Dendritic cell treated with granulocyte-macrophage colony-stimulating factor and Interleukin-4, amounts not matched to agents 40 ng/mL and 50 ng/mL, for 4 days (primary cell): ENCODE measurements around the gene PCDHGB4.
A peak's percentile ranks its signal among the peaks of the same experiment; 100 is the strongest.
"Not testable (repeated sequence)": the region's sequence is repeated elsewhere in the genome, so short reads cannot be mapped to it uniquely, and the experiment has no call there.

Experiments
- H3K27ac Mint-ChIP-seq: one replicate; pipeline ENCODE4 v1.8.0; 2022; ENCODE audit warnings: mild to moderate bottlenecking, mixed read lengths
- H3K27me3 Mint-ChIP-seq: one replicate; pipeline ENCODE4 v1.8.0; 2022; ENCODE audit warnings: mild to moderate bottlenecking, mixed read lengths
- H3K36me3 Mint-ChIP-seq: one replicate; pipeline ENCODE4 v1.8.0; 2022; ENCODE audit warnings: low read depth, mixed read lengths
- H3K4me1 Mint-ChIP-seq: one replicate; pipeline ENCODE4 v1.8.0; 2022; ENCODE audit warnings: low read depth, mixed read lengths
- H3K4me3 Mint-ChIP-seq: one replicate; pipeline ENCODE4 v1.8.0; 2022; ENCODE audit warnings: mild to moderate bottlenecking, moderate library complexity, mixed read lengths
- H3K9me3 Mint-ChIP-seq: one replicate; pipeline ENCODE4 v1.8.0; 2022; ENCODE audit warnings: mixed read lengths
- intact Hi-C: fragments of 100-400 bp; cut with micrococcal nuclease; formaldehyde crosslinking; loops from one replicate; pipeline ENCODE4 v1.15.0; 2022

Gene PCDHGB4

DNA sequence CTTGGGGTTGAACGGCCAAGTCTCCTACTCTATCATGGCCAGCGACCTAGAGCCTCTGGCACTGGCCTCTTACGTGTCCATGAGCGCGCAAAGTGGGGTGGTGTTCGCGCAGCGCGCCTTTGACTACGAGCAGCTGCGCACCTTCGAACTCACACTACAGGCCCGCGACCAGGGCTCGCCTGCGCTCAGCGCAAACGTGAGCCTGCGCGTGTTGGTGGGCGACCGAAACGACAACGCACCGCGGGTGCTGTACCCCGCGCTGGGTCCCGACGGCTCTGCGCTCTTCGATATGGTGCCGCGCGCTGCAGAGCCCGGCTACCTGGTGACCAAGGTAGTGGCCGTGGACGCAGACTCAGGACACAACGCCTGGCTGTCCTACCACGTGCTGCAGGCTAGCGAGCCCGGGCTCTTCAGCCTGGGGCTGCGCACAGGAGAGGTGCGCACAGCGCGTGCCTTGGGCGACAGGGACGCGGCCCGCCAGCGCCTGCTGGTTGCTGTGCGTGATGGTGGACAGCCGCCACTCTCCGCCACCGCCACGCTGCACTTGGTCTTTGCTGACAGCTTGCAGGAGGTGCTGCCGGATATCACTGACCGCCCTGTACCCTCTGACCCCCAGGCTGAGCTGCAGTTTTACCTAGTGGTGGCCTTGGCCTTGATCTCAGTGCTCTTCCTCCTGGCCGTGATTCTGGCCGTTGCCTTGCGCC lies 12.2 kb downstream of the PCDHGB4 start:
- Mint-ChIP-seq H3K36me3 (no peaks in the 10 kb centered on the region), H3K4me1 (no peaks in the 10 kb centered on the region), H3K9me3 (peaks cover 45% of the 10 kb centered on the region), H3K4me3 (no peak overlapping the region), H3K27me3 (peaks cover 76% of the 10 kb centered on the region), H3K27ac (no peak overlapping the region)
- intact Hi-C loops: no loop called here

DNA sequence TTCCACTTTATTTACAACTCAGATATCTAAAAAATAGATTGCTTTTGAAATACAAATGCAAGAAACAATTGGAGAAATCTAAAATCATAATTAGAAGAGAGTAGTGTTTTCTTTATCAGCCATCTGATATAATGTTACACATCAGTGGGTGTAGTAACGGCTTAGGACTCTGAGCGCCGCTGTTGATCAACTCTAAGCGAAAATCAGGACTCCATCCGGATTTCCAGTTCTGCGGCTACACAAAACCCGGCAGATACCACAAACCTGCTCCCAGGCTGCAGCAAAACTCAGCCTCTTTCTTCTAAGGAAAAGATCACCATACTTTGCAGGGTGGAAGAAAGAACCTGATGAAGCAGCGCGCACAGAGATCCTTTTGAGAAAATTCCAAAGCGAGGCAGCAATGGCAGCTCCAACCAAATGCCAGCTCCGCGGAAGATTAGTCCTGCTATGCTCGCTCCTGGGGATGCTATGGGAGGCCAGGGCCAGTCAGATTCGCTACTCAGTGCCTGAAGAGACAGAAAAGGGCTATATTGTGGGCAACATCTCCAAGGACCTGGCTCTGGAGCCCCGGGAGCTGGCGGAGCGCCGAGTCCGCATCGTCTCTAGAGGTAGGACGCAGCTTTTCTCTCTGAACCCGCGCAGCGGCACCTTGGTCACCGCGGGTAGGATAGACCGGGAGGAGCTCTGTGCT lies 15.2 kb downstream of the PCDHGB4 start, which contains the start of gene PCDHGA9:
PCDHGA9 (plus strand) TSS at position 226 of the 691 bp plus-strand sequence; CDS start at position 401, 175 bp downstream.
- H3K36me3 Mint-ChIP-seq: no peaks in the 10 kb centered on the region
- no peaks in the 10 kb centered on the region for H3K4me1 Mint-ChIP-seq
- H3K27me3 Mint-ChIP-seq: peaks cover 77% of the 10 kb centered on the region
- H3K27ac Mint-ChIP-seq: no peak within 1 kb of the TSS
- H3K9me3 Mint-ChIP-seq: peaks cover 38% of the 10 kb centered on the region
- no peak within 1 kb of the TSS for H3K4me3 Mint-ChIP-seq
- intact Hi-C loops: no loop called here

DNA sequence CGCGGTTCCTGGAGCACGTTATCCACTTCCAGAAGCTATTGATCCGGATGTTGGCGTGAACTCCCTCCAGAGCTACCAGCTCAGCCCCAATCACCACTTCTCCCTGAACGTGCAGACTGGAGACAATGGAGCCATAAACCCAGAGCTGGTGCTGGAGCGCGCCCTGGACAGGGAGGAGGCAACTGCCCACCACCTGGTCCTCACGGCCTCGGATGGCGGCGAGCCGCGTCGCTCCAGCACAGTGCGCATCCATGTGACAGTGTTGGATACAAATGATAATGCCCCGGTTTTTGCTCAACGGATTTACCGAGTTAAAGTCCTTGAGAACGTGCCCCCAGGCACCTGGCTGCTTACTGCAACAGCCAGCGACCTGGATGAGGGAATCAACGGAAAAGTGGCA lies 15.9 kb downstream of the PCDHGB4 start:
- H3K4me1 Mint-ChIP-seq: peaks cover 5% of the 10 kb centered on the region
- peaks cover 44% of the 10 kb centered on the region for H3K9me3 Mint-ChIP-seq
- H3K4me3 Mint-ChIP-seq: no peak overlapping the region
- peaks cover 80% of the 10 kb centered on the region for H3K27me3 Mint-ChIP-seq
- intact Hi-C loops: no loop called here
- no peaks in the 10 kb centered on the region for H3K36me3 Mint-ChIP-seq
- H3K27ac Mint-ChIP-seq: no peak overlapping the region

DNA sequence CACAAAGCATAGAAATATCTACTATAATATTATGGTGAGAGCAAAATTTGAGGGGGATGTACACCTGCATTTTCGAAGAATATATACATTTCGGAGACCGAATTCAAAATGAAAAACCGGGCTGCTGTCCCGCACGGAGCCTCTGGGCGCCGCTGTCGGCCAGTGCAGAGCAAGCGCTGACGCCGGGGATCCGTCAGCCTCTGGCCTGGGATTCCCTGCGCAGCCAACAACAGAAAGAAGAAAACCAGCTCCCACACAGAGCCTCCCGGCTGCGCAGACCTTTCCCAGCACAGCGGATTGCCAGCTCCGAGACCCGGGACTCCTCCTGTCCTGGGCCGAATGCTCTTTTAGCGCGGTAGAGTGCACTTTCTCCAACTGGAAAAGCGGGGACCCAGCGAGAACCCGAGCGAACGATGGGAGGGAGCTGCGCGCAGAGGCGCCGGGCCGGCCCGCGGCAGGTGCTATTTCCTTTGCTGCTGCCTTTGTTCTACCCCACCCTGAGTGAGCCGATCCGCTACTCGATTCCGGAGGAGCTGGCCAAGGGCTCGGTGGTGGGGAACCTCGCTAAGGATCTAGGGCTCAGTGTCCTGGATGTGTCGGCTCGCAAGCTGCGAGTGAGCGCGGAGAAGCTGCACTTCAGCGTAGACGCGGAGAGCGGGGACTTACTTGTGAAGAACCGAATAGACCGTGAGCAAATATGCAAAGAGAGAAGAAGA lies 20.4 kb downstream of the PCDHGB4 start, which contains the start of gene PCDHGB6:
PCDHGB6 (plus strand) TSS at position 232 of the 716 bp plus-strand sequence; CDS start at position 414, 182 bp downstream.
- H3K36me3 Mint-ChIP-seq, intact Hi-C loops, H3K27ac Mint-ChIP-seq, H3K4me1 Mint-ChIP-seq: not testable (repeated sequence)
- Mint-ChIP-seq H3K9me3 (peaks cover 41% of the 10 kb centered on the region), H3K27me3 (peaks cover 84% of the 10 kb centered on the region), H3K4me3 (peak within 1 kb of the TSS; percentile 74)

DNA sequence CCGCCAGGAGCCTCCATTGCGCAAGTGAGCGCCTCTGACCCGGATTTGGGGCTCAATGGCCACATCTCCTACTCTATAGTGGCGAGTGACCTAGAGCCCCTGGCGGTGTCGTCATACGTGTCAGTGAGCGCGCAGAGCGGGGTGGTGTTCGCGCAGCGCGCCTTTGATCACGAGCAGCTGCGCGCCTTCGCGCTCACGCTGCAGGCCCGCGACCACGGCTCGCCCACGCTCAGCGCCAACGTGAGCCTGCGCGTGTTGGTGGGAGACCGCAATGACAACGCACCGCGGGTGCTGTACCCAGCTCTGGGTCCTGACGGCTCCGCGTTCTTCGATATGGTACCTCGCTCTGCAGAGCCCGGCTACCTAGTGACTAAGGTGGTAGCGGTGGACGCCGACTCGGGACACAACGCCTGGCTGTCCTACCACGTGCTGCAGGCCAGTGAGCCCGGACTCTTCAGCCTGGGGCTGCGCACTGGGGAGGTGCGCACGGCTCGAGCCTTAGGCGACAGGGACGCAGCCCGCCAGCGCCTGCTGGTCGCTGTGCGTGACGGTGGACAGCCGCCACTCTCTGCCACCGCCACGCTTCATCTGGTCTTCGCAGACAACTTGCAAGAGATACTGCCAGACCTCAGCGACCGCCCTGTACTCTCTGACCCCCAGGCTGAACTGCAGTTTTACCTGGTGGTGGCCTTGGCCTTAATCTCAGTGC lies 22.3 kb downstream of the PCDHGB4 start:
- Mint-ChIP-seq H3K27me3 (peaks cover 84% of the 10 kb centered on the region), H3K9me3 (peaks cover 28% of the 10 kb centered on the region), H3K4me3 (no peak overlapping the region), H3K27ac (no peak overlapping the region), H3K36me3 (no peaks in the 10 kb centered on the region), H3K4me1 (peaks cover 18% of the 10 kb centered on the region)
- intact Hi-C loops: loop anchor here (10.0 kb wide), 1 partner anchor 85 kb away; the partner anchor contains the start of gene TAF7

DNA sequence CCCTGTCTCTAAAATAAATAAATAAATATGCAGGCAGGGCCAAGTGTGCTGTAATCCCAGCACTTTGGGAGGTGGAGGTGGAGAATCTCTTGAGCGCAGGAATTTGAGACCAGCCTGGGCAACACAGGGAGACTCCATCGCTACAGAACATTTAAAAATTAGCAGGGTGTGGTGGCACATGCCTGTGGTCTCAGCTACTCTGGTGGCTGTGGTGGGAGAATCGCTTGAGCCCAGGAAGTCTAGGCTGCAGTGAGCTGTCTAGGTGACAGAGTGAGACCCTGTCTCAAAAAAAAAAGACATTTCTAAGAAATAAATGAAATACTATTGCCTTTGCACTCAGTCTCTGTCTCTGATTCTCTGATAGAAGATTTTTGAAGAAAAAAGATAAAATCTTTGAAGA lies 24.1 kb downstream of the PCDHGB4 start:
- intact Hi-C loops: loop anchor here (10.0 kb wide), 1 partner anchor 87 kb away; the partner anchor contains the start of gene TAF7
- no peak overlapping the region for H3K4me3 Mint-ChIP-seq
- peaks cover 28% of the 10 kb centered on the region for H3K9me3 Mint-ChIP-seq
- peaks cover 81% of the 10 kb centered on the region for H3K27me3 Mint-ChIP-seq
- peaks cover 23% of the 10 kb centered on the region for H3K4me1 Mint-ChIP-seq
- H3K36me3 Mint-ChIP-seq: no peaks in the 10 kb centered on the region
- no peak overlapping the region for H3K27ac Mint-ChIP-seq

DNA sequence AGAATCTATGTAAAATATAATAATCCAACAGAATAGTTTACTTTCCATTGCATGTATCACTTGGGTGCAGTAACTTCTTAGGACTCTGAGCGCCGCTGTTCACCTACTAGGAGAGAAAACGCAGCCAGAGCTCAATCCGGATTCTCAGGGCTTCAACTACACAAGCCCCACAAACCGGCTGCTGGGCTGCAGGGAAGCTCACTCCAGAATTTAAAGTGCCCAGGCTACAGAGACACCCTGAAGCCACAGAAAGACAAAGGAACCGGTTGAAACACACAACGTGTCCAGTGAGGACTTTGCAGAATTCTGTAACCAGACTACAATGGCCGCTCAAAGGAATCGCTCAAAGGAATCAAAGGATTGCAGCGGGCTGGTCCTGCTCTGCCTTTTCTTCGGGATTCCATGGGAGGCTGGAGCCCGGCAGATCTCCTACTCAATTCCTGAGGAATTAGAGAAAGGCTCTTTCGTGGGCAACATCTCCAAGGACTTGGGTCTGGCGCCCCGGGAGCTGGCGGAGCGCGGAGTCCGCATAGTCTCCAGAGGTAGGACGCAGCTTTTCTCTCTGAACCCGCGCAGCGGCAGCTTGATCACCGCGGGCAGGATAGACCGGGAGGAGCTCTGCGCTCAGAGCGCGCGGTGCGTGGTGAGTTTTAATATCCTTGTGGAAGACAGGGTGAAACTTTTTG lies 25.5 kb downstream of the PCDHGB4 start, which contains the start of gene PCDHGA10:
PCDHGA10 (plus strand) TSS at position 134 of the 686 bp plus-strand sequence; CDS start at position 323, 189 bp downstream.
- Mint-ChIP-seq H3K4me1 (peaks cover 26% of the 10 kb centered on the region), H3K27ac (no peak within 1 kb of the TSS), H3K27me3 (peaks cover 81% of the 10 kb centered on the region), H3K4me3 (peak within 1 kb of the TSS; percentile 66), H3K9me3 (peaks cover 25% of the 10 kb centered on the region), H3K36me3 (peaks cover 4% of the 10 kb centered on the region)
- intact Hi-C loops: loop anchor here (10.0 kb wide), 1 partner anchor 88 kb away; the partner anchor contains the start of gene TAF7

DNA sequence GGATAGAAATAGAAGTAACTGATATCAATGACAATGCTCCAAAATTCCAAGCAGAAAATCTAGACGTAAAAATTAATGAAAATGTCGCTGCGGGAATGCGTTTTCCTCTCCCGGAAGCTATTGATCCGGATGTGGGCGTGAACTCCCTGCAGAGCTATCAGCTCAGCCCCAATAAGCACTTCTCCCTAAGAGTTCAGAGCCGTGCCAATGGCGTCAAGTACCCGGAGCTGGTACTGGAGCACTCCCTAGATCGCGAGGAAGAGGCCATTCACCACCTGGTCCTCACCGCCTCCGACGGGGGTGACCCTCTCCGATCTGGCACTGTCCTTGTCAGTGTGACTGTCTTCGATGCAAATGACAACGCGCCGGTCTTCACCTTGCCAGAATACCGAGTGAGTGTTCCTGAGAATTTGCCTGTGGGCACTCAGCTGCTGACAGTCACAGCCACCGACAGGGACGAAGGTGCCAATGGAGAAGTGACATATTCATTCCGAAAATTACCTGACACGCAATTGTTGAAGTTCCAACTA lies 26.1 kb downstream of the PCDHGB4 start:
- Mint-ChIP-seq H3K4me3 (peak overlapping the region; percentile 66), H3K27me3 (peaks cover 81% of the 10 kb centered on the region), H3K27ac (no peak overlapping the region), H3K4me1 (peaks cover 26% of the 10 kb centered on the region), H3K9me3 (peaks cover 25% of the 10 kb centered on the region), H3K36me3 (peaks cover 4% of the 10 kb centered on the region)
- intact Hi-C loops: loop anchor here (10.0 kb wide), 1 partner anchor 89 kb away; the partner anchor contains the start of gene TAF7

DNA sequence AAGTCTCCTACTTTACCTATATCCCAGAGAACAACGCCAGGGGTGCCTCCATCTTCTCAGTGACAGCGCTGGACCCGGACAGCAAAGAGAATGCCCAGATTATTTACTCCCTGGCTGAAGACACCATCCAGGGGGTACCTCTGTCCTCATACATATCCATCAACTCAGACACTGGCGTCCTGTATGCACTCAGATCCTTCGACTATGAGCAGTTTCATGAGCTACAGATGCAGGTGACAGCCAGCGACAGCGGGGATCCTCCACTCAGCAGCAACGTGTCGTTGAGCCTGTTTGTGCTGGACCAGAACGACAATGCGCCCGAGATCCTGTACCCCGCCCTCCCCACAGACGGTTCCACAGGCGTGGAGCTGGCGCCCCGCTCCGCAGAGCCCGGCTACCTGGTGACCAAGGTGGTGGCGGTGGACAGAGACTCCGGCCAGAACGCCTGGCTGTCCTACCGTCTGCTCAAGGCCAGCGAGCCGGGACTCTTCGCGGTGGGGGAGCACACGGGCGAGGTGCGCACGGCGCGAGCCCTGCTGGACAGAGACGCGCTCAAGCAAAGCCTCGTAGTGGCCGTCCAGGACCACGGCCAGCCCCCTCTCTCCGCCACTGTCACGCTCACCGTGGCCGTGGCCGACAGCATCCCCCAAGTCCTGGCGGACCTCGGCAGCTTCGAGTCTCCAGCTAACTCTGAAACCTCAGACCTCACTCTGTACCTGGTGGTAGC lies 27.2 kb downstream of the PCDHGB4 start:
- H3K4me3 Mint-ChIP-seq, H3K27ac Mint-ChIP-seq, H3K36me3 Mint-ChIP-seq: not testable (repeated sequence)
- H3K27me3 Mint-ChIP-seq: peaks cover 81% of the 10 kb centered on the region
- intact Hi-C loops: loop anchor here (10.0 kb wide), 1 partner anchor 90 kb away; the partner anchor contains the start of gene TAF7
- H3K4me1 Mint-ChIP-seq: peaks cover 30% of the 10 kb centered on the region
- H3K9me3 Mint-ChIP-seq: peaks cover 22% of the 10 kb centered on the region

DNA sequence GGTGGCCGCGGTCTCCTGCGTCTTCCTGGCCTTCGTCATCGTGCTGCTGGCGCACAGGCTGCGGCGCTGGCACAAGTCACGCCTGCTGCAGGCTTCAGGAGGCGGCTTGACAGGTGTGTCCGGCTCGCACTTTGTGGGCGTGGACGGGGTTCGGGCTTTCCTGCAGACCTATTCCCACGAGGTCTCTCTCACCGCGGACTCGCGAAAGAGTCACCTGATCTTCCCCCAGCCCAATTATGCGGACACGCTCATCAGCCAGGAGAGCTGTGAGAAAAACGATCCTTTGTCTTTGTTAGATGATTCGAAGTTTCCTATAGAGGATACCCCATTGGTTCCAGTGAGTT lies 27.7 kb downstream of the PCDHGB4 start:
- Mint-ChIP-seq H3K4me1 (peaks cover 30% of the 10 kb centered on the region), H3K27me3 (peaks cover 79% of the 10 kb centered on the region), H3K9me3 (peaks cover 17% of the 10 kb centered on the region)
- not testable (repeated sequence) for H3K27ac Mint-ChIP-seq, H3K4me3 Mint-ChIP-seq, H3K36me3 Mint-ChIP-seq
- intact Hi-C loops: loop anchor here (10.0 kb wide), 1 partner anchor 90 kb away; the partner anchor contains the start of gene TAF7

DNA sequence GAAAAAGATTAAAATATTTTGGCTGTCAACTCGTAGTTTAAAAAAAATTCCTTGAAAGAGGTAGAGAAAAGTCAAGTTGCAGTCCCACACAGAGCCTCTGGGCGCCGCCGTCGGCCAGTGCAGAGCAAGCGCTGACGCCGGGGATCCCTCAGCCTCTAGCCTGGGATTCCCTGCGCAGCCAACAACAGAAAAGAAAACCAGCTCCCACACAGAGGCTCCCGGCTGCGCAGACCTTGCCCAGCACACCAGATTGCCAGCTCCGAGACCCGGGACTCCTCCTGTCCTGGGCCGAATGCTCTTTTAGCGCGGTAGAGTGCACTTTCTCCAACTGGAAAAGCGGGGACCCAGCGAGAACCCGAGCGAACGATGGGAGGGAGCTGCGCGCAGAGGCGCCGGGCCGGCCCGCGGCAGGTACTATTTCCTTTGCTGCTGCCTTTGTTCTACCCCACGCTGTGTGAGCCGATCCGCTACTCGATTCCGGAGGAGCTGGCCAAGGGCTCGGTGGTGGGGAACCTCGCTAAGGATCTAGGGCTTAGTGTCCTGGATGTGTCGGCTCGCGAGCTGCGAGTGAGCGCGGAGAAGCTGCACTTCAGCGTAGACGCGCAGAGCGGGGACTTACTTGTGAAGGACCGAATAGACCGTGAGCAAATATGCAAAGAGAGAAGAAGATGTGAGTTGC lies 30.1 kb downstream of the PCDHGB4 start, which contains the start of gene PCDHGB7:
PCDHGB7 (plus strand) TSS at position 184 of the 679 bp plus-strand sequence; CDS start at position 367, 183 bp downstream.
- H3K4me1 Mint-ChIP-seq: peaks cover 39% of the 10 kb centered on the region
- peaks cover 14% of the 10 kb centered on the region for H3K9me3 Mint-ChIP-seq
- not testable (repeated sequence) for H3K27ac Mint-ChIP-seq

More for the DNA sequence above, 30.1 kb downstream of the PCDHGB4 start, which contains the start of gene PCDHGB7:
- not testable (repeated sequence) for H3K36me3 Mint-ChIP-seq
- H3K27me3 Mint-ChIP-seq: peaks cover 82% of the 10 kb centered on the region
- H3K4me3 Mint-ChIP-seq: peak within 1 kb of the TSS; percentile 82
- intact Hi-C loops: loop anchor here (2.0 to 10.0 kb wide), 2 partner anchors 93 to 147 kb away; partner anchors contain the start of gene TAF7
